ENCODE data around the gene GPR26.

The GPR26 gene

DNA sequence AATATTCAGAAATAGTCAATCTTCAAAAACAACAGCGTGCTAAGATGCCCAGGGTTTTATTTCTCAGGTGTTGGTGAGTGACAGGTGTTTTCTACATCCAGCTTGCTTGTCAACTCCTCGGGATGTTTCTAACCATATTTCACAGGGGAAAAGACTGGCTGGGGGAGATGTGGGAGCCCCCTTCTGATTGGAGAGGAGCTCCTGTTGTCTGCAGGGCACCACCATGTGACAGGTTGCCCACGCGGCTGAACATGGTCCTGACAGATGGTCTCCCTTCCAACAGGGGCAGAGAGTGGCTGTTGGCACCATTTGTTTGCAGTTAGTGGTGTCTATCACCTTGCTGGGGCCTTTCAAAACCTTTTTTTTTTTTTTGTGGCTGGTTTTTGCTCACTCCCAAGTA lies 16.5 kb upstream of the GPR26 start:
- no peak for DNase-seq

DNA sequence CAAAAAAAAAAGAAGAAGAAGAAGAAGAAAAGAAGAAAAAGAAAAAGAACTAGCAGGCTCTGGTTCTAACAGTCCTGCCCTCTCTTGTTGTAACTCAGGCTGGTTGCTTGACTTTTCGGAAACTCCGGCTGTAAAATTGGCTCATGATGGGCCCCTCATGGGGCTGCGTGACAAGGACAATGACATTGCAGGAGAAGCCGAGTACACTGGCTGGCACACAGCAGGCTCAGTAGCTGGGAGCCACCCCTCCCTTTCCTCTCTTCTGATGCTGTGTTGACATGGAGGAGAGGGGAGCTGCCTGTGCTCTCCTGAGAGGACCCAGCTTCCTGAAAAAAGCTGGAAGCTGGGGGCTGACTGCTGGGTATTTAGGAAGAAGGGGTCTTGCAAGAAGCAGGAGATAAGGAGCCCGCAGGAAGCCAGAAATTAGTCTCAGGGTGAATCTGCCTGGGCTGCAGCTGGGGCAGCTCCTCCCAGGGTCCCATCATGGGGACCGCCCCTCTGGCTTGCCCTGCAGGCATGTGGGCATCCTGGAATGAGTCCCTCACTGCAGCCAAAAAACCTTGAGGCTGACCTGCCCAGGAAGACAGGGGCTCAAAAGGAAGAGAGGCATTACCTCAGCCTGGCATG lies 14.6 kb upstream of the GPR26 start:
- DNase-seq: no peak

- no peak for DNase-seq
Measured at GRCh38 chr10:123655751-123656150, 10.4 kb upstream of the GPR26 start.

DNA sequence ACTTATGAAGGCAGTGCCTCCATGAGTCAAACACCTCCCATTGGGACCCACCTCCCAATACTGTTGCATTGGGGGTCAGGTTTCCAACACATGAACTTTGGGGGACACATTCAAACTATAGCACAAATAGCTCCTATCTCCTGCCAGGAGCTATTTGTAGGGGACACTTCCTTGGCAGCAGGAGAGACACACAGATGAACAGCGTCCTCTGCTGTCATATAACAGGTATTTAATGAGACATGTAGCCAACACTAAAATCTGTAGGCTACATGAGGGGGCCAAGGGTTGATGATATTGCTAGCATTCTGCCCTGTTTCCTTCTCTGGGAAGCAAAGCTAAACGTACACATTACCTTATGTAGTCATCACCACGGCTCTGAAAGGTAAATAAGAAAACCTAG lies 2.6 kb upstream of the GPR26 start:
- no peak for DNase-seq

DNA sequence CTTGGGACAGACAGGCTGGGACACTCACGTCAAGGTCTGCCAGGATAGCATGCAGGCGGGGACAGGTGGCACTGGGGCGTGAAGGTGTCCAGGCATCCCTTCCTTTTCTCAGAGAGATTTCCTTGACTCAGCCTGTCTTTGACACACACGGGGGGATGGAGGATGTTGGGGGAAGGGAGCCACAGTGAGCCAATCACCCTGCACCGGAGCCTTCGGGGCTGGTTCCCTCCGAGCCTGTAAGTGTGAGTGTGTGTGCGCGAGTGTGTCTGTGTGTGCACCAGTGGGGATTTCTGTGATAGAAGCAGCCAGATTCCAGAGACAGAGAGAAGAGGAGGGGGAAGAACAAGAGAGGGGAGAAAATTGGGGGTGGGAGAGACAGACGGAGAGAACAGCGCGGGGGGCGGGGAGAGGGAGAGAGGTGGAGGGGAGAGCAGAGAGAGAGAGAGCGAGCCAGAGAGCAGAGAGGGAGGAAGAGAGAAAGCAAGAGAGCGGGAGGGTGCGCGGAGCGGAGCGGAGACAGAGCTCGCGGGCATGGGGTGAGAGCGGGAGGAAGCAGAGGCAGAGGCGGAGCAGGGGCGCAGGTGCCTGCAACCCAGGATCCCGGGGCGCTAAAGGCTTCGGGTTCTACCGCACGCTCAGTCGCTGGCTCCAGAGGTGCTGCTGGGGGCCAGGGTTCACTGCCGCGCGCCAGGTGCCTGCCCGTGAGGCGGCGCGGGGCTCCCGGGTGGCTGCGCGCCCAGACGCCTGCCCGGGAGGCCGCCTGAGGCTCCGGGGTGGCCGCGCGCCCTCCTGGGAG lies 466 bp upstream of the GPR26 start:
- no peak for DNase-seq

DNA sequence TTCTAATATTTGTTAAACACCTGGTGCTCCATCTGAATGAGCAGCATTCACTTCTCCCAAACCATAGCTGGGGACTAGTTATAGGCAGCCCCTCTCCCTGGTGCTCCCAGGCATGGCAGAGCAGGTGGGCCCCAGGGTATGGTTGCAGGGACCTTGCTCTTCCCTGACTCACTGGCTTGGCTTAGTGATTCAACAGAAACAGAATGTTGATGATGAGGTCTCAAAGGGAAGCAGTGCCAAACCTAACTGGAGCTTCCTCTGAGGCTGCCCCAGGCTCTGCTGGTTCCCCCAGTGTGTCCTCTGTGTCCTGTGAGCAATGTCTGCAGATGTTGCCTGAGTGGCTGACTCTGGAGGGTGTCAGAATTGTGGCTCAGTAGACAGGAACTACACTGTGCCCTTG lies 3.7 kb downstream of the GPR26 start:
- DNase-seq: no peak

GRCh38 chr10:123673198-123673597 lies 7.0 kb downstream of the GPR26 start:
- DNase-seq: no peak

- no peak for DNase-seq
Measured at GRCh38 chr10:123674741-123675140, 8.6 kb downstream of the GPR26 start.

DNA sequence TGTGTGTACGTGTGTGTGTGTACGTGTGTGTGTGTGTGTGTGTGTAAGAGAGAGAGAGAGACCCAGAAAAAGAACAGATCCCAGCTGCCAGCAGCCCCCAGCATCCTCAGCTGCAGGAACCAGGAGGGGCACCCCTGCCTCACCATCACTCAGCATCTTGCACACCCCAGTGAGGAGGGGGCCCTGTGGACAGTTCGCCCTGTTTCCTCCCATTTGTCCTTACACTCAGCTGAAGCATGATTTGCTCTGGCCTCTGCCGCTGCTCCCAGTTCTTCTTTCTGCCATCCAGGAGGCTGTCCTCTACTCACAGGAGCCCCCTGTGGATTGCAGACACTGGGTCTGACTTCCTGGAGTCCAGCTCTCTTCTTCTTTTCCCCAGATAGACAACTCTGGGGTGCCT lies 9.7 kb downstream of the GPR26 start:
- no peak for DNase-seq

GRCh38 chr10:123677556-123677955 lies 11.4 kb downstream of the GPR26 start:
- DNase-seq: no peak

- DNase-seq: no peak
Measured at GRCh38 chr10:123678376-123678775, 12.2 kb downstream of the GPR26 start.

- DNase-seq: no peak
Measured at GRCh38 chr10:123681285-123681684, 15.1 kb downstream of the GPR26 start.

DNA sequence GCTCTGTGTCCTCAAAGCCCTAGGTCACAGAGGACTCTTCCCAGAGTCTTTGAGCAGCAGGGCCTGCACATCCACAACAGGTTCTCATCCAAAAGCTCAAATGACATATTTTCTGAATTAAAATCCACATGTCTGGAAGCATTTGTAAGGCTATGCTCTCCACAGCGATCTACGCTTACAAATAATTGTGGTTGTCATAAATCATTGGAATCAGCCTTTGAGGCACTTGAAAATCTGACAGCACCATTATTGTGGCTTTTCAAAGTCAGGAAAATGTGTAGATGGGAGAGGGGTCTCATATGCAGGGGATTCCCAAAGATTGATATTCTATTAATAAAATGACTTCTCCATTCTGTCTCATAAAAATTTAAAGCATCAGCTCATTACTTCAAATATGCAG lies 16.3 kb downstream of the GPR26 start:
- DNase-seq: no peak

DNA sequence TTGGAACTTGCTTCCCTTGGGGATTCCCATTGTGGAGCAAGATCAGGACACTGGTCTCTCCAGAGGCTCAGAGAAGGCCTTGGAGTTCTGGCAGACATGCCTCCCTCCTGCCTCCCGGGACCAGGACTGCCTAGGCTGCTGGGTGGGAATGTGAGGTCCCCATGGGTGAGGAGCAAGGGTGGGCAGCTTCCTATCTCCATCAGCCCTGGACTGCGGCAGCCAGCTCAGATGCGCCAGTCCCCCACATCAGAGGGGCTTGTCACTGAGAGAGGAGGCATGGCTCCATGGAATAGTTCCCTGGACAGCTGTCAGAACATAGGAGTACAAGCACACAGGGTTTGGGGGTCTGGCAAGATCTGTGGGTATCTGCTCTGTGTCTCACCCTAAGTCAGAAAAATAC lies 17.3 kb downstream of the GPR26 start:
- DNase-seq: no peak

DNA sequence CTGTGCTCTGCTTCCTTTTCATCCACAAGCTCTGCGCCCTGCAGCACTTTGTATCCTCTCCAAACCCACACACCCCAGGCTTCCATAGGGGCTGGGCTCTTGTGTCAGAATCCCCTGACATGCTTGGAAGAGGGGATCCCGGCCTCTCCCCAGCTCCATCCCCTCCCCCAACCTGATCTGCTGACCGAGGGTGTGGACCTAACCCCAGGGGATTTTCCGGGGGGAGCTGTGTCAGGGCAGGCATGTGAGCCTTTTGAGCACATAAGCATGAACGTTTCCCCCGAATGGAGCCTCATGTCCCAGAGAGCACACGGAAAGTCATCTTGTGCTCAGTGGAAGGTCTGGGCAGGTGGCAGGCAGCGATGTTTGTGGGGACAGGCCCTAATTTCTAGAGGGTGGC lies 17.7 kb downstream of the GPR26 start:
- DNase-seq: no peak

GRCh38 chr10:123685260-123685659 lies 19.1 kb downstream of the GPR26 start:
- DNase-seq: no peak

- DNase-seq: no peak
Measured at GRCh38 chr10:123687758-123688157, 21.6 kb downstream of the GPR26 start.

DNA sequence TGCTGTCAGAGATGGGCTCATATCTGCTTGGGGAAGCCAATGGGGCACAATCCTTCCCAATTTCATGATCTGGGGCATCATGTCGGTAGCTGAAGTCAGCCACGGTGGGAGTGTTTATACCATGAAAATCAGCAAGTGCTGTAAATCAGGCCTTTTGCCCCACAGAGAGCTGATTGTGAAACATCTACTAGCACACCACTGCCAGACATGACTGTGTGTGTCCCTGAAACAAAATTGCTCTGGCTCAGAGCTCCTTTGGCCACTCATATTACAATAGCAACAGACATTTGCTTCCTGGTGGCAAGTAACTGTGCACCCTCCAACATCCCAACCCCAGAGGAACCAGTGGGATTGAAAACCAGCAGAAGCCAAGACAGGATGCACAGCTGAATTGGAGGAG lies 23.7 kb downstream of the GPR26 start:
- no peak for DNase-seq

DNA sequence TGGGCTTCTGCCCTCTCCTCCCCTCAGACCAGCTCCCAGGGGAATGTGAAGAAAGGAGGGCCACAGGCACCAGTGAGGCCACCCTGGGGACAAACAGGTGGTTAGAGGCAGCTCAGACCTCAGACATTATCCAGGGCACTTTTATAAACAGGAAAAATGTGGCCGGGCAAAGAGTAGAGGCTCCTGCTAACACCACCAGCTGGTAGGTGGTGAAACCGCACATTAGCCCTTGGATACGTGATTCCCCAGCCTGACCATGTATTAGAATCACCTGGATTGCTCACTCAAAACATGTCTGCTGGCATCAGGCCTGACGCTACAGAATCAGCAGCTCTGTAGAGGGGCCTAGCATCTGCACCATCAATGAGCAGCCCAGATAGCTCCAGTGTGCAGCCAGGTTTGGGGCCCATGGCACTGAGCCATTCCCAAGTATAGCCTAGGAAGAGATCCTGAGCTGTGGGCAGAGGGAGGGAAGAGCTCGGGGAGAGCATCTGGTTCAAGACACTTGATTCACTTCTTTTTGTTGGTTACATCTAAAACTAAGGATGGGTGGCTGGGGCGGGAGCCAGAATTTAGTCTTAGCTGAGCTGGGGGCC lies 37.1 kb downstream of the GPR26 start:
- no peak for DNase-seq

DNA sequence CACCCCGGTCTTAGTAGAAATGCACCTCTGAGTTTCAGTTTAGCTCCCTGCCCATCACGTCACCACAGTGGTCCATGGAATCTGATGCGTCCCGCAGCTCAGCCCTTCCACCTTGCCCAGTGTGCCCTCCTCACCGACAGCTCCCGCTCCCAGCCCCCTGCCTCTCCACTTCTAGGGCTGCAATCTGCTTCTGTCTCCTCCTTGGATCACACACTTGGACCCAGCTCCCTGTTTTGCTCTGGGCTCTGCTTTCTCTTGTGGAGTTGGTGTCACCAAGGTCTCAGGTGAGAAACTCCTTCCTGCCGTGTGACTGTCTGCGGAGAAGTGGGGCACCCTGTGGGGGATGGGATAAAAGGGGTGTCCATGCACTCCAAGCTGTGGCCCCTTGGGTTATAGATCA lies 37.9 kb downstream of the GPR26 start:
- no peak for DNase-seq

GRCh38 chr10:123704812-123705211 lies 38.7 kb downstream of the GPR26 start:
- no peak for DNase-seq

DNA sequence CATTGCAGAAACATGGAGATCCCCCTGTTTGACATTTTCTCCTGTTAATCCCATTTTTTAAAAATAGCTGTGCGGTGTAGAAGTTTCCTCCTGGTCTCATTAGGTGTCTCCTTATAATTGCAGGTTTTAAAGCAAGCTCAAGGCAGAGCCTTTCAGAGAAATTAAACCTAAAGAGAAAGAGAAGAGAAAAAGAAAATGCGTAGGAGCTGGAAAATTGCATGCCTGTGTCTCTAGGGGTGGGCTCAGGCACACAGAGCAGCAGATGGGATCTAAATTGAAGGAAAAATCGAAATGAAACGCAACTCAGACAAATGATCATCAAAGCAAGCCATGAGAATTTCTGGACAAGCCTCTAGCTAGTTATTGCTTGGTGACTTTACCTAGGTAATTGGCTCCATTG lies 40.1 kb downstream of the GPR26 start:
- DNase-seq: no peak

- DNase-seq: no peak
Measured at GRCh38 chr10:123715546-123715945, 49.4 kb downstream of the GPR26 start.

DNA sequence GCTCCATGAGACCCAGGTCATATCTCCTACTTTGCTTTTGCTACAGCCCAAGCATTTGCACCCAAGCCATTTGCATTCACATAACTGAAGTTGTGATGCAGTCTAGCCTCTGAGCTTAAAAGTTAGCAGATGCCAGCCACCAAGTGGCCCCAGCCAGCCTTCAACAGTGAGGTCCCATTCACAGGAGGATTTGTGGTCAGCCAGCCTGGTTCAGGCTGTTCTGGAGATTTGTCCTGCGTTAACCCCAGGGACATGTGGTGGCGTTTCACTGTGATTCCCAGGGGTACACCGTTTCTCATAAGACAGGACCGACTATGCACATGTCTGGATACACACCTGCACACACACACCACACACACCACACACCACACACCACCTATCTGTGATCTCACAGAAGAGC lies 51.2 kb downstream of the GPR26 start:
- no peak for DNase-seq
